Right lung (tissue), 10 donors: ENCODE data around the gene NPY5R. TPM values are rescaled to one million over a fixed set of nuclear protein-coding genes. Genes with fewer than 3 reads are reported as not detected.

Experiments
- DNase-seq, 2 donors: peaks; one replicate each; pipeline ENCODE4 v3.0.0-alpha.2; 2013
- long read RNA-seq, 8 donors: transcript quantifications; one replicate each; lab custom pipeline, GENCODE V29; 2026
- polyA plus RNA-seq, 5 donors: library from polyadenylated mRNA; unstranded; fragments of 120-200 nt; gene quantifications; one replicate each; pipeline versions ENCODE4 v1.2.1 to v1.2.3, GENCODE V29; 2013; ENCODE audit warnings: inconsistent platforms in 1 of 5, low replicate concordance in 1 of 5; ENCODE audit not compliant: insufficient read length in 5 of 5, insufficient read depth in 1 of 5

The NPY5R gene
- under 1 TPM in 4 of 5 donors, not detected in 1; 0.07 to 0.21 (median 0.09) TPM for polyA plus RNA-seq
- long read RNA-seq, donor 1, result 0 reads
- long read RNA-seq, donor 2, result 0 reads
- long read RNA-seq, donor 3, result 0 reads
- long read RNA-seq, donor 4, result 0 reads
- long read RNA-seq, donor 5, result 0 reads
- long read RNA-seq, donor 6, result 0 reads
- long read RNA-seq, donor 7, result 0 reads
- long read RNA-seq, donor 8, result 0 reads

DNA sequence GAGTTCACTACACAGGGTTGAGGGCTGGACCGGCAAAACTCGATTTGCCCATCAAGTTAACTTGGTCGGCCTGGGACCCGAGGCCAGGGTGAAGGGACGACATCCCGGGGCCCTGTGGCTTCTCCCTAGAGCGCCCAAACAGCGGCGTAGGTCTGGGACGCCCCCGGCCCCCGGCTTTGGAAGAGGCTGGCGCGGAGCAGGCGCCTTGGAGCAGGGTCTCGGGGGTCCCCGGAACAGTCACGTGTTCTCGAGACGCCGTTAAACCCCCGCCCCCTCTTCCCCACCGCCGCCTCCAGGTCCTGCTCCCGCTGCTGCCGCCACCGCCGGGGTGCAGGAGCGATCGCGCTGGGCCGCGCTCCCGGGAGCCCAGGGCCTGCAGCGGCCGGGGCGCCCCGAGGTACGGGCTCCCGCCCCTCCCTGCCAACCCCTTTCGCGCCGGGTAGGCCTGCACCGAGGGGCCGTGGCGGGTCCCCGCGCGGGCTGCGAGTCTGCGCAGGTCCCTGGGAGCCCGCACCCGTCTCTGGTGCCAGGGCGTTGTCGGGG, at the start of gene NPY5R:
TSS of gene NPY5R (plus strand) at position 289 of the 543 bp plus-strand sequence. CDS start 6,382 bp downstream, outside the sequence.
- DNase-seq, result no peak

DNA sequence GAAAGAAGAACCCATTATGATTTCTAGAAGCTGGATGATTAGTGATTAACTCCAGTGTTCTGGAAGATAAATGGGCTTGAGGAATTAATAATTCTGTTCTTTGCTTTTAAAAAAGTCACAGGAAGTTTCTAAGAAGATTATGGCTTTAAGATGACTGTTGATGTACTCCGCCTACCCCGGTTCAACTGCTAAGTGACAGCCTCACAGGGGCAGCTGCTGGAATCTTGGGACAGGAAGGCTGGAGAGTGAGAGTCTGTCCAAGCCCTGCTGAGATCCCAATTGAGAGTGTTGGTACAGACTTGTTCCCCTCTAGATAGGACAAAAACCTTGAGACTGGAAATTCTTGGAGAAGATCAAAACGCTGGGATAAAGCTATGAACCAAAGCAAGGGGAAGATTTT, 48.6 kb upstream of the NPY5R start:
- no peak for DNase-seq

DNA sequence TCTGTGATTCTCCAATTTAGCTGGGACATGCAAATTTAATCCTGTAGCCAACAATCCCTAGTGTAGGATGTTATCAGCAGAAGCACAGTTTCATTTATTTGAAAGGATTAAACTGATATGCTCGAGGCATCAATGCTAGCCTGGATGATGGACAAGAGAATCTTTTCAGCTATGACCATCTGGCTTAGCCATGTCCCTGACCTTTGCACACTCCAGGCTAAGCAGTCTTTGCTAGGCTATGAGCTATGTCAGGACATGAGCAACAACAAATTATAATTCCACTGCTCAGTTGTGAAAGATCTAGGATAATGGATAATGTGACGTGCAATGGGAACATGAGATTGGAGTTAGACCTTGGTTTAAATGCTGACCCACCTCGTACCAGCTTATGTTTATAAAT, 43.2 kb upstream of the NPY5R start:
- DNase-seq, result no peak

GRCh38 chr4:163303069-163303468, 40.6 kb upstream of the NPY5R start:
- DNase-seq, result no peak

- no peak for DNase-seq
Measured at GRCh38 chr4:163309466-163309865, 34.2 kb upstream of the NPY5R start.

DNA sequence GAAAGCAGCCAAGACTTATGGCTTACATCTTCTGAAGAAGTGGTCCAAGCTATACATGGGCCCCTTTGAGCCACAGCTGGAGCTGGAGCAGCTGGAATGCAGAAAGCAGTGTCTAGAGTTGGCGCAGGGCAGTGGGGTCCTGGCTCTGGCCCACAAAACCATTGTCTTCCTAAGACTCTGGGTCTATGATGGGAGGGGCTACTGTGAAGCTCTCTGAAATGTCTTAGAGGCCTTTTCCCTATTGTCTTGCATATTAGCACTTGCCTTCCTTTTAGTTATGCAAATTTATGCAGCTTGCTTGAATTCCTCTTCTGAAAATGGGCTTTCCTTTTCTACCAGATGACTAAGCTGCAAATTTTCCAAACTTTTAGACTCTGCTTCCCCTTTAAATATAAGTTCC, 26.6 kb upstream of the NPY5R start:
- no peak for DNase-seq

DNA sequence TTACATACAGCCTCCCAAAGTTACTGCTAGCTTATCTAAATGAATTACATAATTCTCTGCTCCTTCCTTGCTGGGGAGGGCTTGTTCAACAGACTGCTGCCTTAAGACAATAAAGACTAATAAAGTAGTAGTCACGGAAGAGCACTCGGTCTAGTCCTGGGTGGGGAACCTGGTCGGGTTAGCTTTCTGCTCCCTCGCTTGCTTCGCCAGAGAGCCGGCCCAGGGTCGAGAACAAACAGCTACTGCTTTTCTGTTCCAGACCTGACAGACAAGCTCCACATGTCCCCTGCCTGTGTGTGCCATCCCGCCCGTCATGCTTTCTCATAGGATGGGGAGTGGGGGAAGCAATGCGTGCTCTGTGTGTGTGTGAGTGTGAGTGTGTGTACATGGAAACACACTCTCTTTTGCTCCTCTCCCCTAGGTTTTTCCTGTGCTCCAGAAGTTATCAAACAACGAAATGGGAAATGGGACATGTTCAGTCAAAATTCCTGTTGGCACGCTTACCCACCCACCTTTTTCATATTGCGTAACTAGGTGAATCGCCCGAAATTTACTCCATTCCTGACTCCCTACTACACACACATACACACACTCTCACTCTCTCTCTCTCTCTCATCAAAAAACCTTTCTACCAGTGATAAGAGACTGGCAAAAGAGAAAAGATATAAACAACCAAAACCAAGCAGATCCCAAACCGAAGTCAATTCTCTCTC, 12.6 kb upstream of the NPY5R start:
- no peak for DNase-seq

GRCh38 chr4:163331629-163332376, 11.9 kb upstream of the NPY5R start:
- DNase-seq, result no peak

- DNase-seq, result peak; percentile 52 to 60
Measured at GRCh38 chr4:163332526-163333406, 10.9 kb upstream of the NPY5R start, which contains the start of gene NPY1R. NPY1R (minus strand) TSS chr4:163332596; CDS start chr4:163326554, 6,042 bp downstream.

- DNase-seq, result no peak
Measured at GRCh38 chr4:163335384-163335783, 8.3 kb upstream of the NPY5R start.

- DNase-seq, result no peak
Measured at GRCh38 chr4:163344147-163345125, 744 bp downstream of the NPY5R start.

GRCh38 chr4:163350672-163351071, 7.0 kb downstream of the NPY5R start:
- no peak for DNase-seq

DNA sequence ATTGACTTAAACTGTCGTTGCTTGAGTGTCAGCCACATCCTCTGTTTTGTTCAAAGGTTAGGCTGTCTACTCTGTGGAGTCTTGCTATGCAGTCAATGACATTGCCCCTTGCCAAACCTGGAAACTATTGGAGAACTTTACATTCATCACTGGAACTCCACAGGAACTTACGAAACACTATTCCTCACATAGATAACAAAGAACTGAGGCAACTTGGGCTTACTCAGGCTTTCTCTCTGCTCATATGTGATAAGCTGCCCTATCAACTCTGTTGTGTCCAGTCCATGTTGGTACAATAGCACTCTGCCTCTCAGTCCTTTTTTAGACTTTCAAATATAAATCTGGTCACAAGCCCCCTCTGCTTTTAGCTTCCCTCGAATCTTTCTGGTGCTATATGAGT, 9.4 kb downstream of the NPY5R start:
- no peak for DNase-seq

- DNase-seq, result no peak
Measured at GRCh38 chr4:163356104-163356503, 12.4 kb downstream of the NPY5R start.

GRCh38 chr4:163367651-163368050, 24.0 kb downstream of the NPY5R start:
- DNase-seq, result no peak

GRCh38 chr4:163372029-163372428, 28.3 kb downstream of the NPY5R start:
- DNase-seq, result no peak

DNA sequence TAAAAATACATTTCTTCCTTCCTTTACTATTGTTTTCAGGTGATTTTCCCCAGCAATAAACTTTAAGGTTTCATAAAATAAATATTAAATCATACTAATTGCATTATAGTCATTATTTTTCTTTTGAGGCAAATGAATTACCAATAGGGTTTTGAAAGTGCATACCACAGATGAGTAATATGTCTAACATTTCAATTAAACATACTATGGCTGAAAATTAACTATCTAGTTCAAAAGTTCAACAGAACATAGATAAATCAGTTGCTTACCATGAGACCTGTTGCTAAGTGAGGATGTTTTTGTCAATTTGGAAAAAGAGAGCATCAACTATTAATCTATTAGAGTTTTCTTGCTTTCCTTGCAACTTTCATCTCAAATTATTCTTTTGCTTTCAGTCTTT, 35.0 kb downstream of the NPY5R start:
- DNase-seq, result no peak

GRCh38 chr4:163380703-163381102, 37.0 kb downstream of the NPY5R start:
- DNase-seq, result no peak

DNA sequence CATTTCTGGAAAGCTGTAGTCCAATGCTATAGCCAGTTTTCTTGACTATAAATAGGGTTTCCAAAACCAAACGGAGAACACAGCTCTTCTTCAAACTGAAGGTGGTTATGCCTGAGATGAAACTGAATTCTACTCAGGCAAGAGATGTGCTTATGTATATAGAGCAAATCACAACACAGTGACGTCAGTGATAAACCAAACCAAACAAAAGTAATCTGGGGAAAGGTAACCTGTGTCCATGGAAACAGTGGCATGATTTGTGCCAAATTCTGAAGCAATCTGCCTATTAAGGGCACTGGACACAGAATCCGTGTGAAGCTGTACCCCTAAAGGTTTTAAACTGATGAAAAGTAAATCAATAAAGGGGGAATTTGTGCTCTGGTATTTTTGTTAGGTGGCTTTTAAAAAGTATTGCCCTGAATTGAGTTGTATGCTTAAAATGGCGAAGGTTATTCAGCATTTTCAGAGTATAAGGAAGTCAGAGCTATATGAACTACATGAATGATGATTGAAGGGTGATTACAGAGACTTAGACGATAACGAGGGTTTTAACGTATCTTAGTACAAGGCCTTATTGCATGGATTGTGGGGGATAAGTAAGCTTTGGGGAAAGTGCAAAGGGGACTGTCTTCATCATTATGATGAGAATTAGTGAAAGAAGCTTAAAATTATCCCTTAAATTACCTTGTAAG, 38.6 kb downstream of the NPY5R start:
- DNase-seq, result no peak
